Ascending aorta (tissue), 2 donors: Measurements from ENCODE around the gene CARD11. TPM values are rescaled to one million over a fixed set of nuclear protein-coding genes. Genes with fewer than 3 reads are reported as not detected.

Experiments used
- DNase-seq, 2 donors: peaks; one replicate each; pipeline ENCODE4 v3.0.0-alpha.2; 2019; ENCODE audit warnings: low spot score in 2 of 2
- H3K27ac ChIP-seq, 2 donors: fragments of 200-600 bp; sonication (generic); one replicate each; pipeline ENCODE4 v1.5.1; 2016 to 2017; ENCODE audit warnings: mild to moderate bottlenecking in 1 of 2
- H3K27me3 ChIP-seq: fragments of 200-600 bp; sonication (generic); one replicate; pipeline ENCODE4 v1.5.1; 2017
- H3K36me3 ChIP-seq, 2 donors: fragments of 200-600 bp; sonication (generic); one replicate each; pipeline ENCODE4 v1.5.1; 2016
- H3K4me1 ChIP-seq, 2 donors: fragments of 200-600 bp; sonication (generic); one replicate each; pipeline ENCODE4 v1.5.1; 2016 to 2017; ENCODE audit warnings: mild to moderate bottlenecking in 1 of 2
- H3K4me3 ChIP-seq, 2 donors: fragments of 200-600 bp; sonication (generic); one replicate each; pipeline ENCODE4 v1.5.1; 2016 to 2017; ENCODE audit warnings: mild to moderate bottlenecking in 1 of 2
- H3K9me3 ChIP-seq, 2 donors: fragments of 200-600 bp; sonication (generic); one replicate each; pipeline ENCODE4 v1.5.1; 2016
- CTCF ChIP-seq, 3 experiments: fragments of 200-600 bp in 2 of 3; fragments of 450-650 bp in 1 of 3; sonication (generic) in 2 of 3; IDR thresholded peaks; one replicate each; pipeline ENCODE4 v1.5.1; 2016 to 2019; ENCODE audit warnings: antibody characterized with exemption in 3 of 3, mild to moderate bottlenecking in 1 of 3, moderate library complexity in 1 of 3
- intact Hi-C: fragments of 100-400 bp; cut with DNase I; formaldehyde crosslinking; loops from one replicate; pipeline ENCODE4 v1.15.1; 2023
- total RNA-seq: library from RNA; depleted of rRNA; stranded (reverse); fragments of >200 nt; gene quantifications from one replicate; pipeline ENCODE4 v1.1.0, GENCODE V29; 2016

CARD11 gene
- total RNA-seq, 1 donor from 2014 or later, result 0.64 TPM

GRCh38 chr7:2986561-2986960 lies 57.1 kb downstream of the CARD11 start:
- H3K9me3 ChIP-seq, result peaks cover 0 to 3% of the 10 kb centered on the region in 2 donors
- H3K36me3 ChIP-seq, result no peaks in the 10 kb centered on the region
- no peaks in the 10 kb centered on the region for H3K4me1 ChIP-seq
- no peak for TF ChIP-seq CTCF (IDR thresholded peaks at IDR 0.05)
- no peak overlapping the region for H3K4me3 ChIP-seq
- intact Hi-C loops, result no loop called here
- no peaks in the 10 kb centered on the region for H3K27me3 ChIP-seq
- DNase-seq, result no peak
- no peak overlapping the region for H3K27ac ChIP-seq

- H3K9me3 ChIP-seq, result peaks cover 0 to 3% of the 10 kb centered on the region in 2 donors
- no peak overlapping the region for H3K4me3 ChIP-seq
- H3K36me3 ChIP-seq, result no peaks in the 10 kb centered on the region
- no peaks in the 10 kb centered on the region for H3K4me1 ChIP-seq
- H3K27ac ChIP-seq, result no peak overlapping the region
- intact Hi-C loops, result no loop called here
- no peak for DNase-seq
- TF ChIP-seq CTCF (IDR thresholded peaks at IDR 0.05), result no peak
- no peaks in the 10 kb centered on the region for H3K27me3 ChIP-seq
These were observed 57.8 kb downstream of the CARD11 start for GRCh38 chr7:2985866-2986265.

- no peak for TF ChIP-seq CTCF (IDR thresholded peaks at IDR 0.05)
- DNase-seq, result no peak
- no peaks in the 10 kb centered on the region for H3K27me3 ChIP-seq
- H3K4me3 ChIP-seq, result no peak overlapping the region
- no peaks in the 10 kb centered on the region for H3K4me1 ChIP-seq
- H3K27ac ChIP-seq, result no peak overlapping the region
- peaks cover 0 to 3% of the 10 kb centered on the region in 2 donors for H3K9me3 ChIP-seq
- intact Hi-C loops, result no loop called here
- H3K36me3 ChIP-seq, result no peaks in the 10 kb centered on the region
These were observed 59.6 kb downstream of the CARD11 start for GRCh38 chr7:2984091-2984490.

GRCh38 chr7:2983586-2983985 lies 60.1 kb downstream of the CARD11 start:
- no peaks in the 10 kb centered on the region for H3K27me3 ChIP-seq
- no peak overlapping the region for H3K27ac ChIP-seq
- no peak for DNase-seq
- H3K4me3 ChIP-seq, result no peak overlapping the region
- intact Hi-C loops, result no loop called here
- no peaks in the 10 kb centered on the region for H3K36me3 ChIP-seq
- no peaks in the 10 kb centered on the region for H3K9me3 ChIP-seq
- TF ChIP-seq CTCF (IDR thresholded peaks at IDR 0.05), result no peak
- no peaks in the 10 kb centered on the region for H3K4me1 ChIP-seq

GRCh38 chr7:2982831-2983230 lies 60.8 kb downstream of the CARD11 start:
- H3K9me3 ChIP-seq, result no peaks in the 10 kb centered on the region
- no peaks in the 10 kb centered on the region for H3K36me3 ChIP-seq
- H3K27ac ChIP-seq, result no peak overlapping the region
- intact Hi-C loops, result no loop called here
- no peaks in the 10 kb centered on the region for H3K27me3 ChIP-seq
- no peak overlapping the region for H3K4me3 ChIP-seq
- H3K4me1 ChIP-seq, result no peaks in the 10 kb centered on the region
- no peak for TF ChIP-seq CTCF (IDR thresholded peaks at IDR 0.05)
- no peak for DNase-seq

- no peak for TF ChIP-seq CTCF (IDR thresholded peaks at IDR 0.05)
- H3K4me1 ChIP-seq, result no peaks in the 10 kb centered on the region
- intact Hi-C loops, result no loop called here
- H3K27me3 ChIP-seq, result no peaks in the 10 kb centered on the region
- H3K9me3 ChIP-seq, result no peaks in the 10 kb centered on the region
- H3K4me3 ChIP-seq, result no peak overlapping the region
- no peak overlapping the region for H3K27ac ChIP-seq
- no peaks in the 10 kb centered on the region for H3K36me3 ChIP-seq
- DNase-seq, result no peak
These were observed 61.3 kb downstream of the CARD11 start for GRCh38 chr7:2982401-2982800.
